Gastrocnemius medialis (tissue), 4 donors: Measurements from ENCODE around the gene AK2. TPM values are rescaled to one million over a fixed set of nuclear protein-coding genes. Genes with fewer than 3 reads are reported as not detected.

Source experiments
- ATAC-seq, 2 donors: fragments of 150-250 bp; one replicate each; pipeline ENCODE4 v1.9.1; 2016
- DNase-seq, 2 donors: peaks; one replicate each; pipeline ENCODE4 v3.0.0-alpha.2; 2019
- H3K27ac ChIP-seq, 4 donors: fragments of 200-600 bp; sonication (generic); 1 replicate in 1 of 4; 2 replicates in 3 of 4; pipeline ENCODE4 v1.5.1; 2016 to 2018; ENCODE audit warnings: mild to moderate bottlenecking in 2 of 4, moderate library complexity in 1 of 4
- H3K27me3 ChIP-seq, 3 donors: fragments of 200-600 bp; sonication (generic) in 2 of 3; 1 replicate in 1 of 3; 2 replicates in 2 of 3; pipeline versions ENCODE4 v1.5.1 to v1.6.0; 2016 to 2019; ENCODE audit warnings: mild to moderate bottlenecking in 1 of 3, moderate library complexity in 1 of 3
- H3K36me3 ChIP-seq, 2 donors: fragments of 200-600 bp; sonication (generic) in 1 of 2; one replicate each; pipeline ENCODE4 v1.5.1; 2017 to 2018
- H3K4me1 ChIP-seq, 2 donors: fragments of 200-600 bp; sonication (generic) in 1 of 2; one replicate each; pipeline ENCODE4 v1.5.1; 2016 to 2017; ENCODE audit warnings: mild to moderate bottlenecking in 2 of 2
- H3K4me3 ChIP-seq, 4 donors: fragments of 200-600 bp; sonication (generic) in 3 of 4; 1 replicate in 1 of 4; 2 replicates in 3 of 4; pipeline ENCODE4 v1.5.1; 2016 to 2019; ENCODE audit warnings: mild to moderate bottlenecking in 2 of 4
- H3K9me3 ChIP-seq, 3 donors: fragments of 200-600 bp; sonication (generic) in 2 of 3; 1 replicate in 1 of 3; 2 replicates in 2 of 3; pipeline ENCODE4 v1.5.1; 2016 to 2019
- CTCF ChIP-seq, 5 experiments: fragments of 450-650 bp in 3 of 5; fragments of 200-600 bp in 2 of 5; sonication (generic) in 2 of 5; IDR thresholded peaks in 4 of 5; conservative IDR thresholded peaks in 1 of 5; 1 replicate in 4 of 5; 2 replicates in 1 of 5; pipeline ENCODE4 v1.5.1; 2016 to 2019; ENCODE audit warnings: antibody characterized with exemption in 5 of 5, mild to moderate bottlenecking in 3 of 5, moderate library complexity in 3 of 5
- POLR2A ChIP-seq, 2 donors: fragments of 450-650 bp; IDR thresholded peaks; one replicate each; pipeline ENCODE4 v1.6.1; 2017; ENCODE audit warnings: antibody characterized with exemption in 2 of 2, mild to moderate bottlenecking in 2 of 2, moderate library complexity in 2 of 2
- in situ Hi-C, 4 donors: fragments of 200-750 bp; cut with MboI; loops; one replicate each; pipeline versions ENCODE4 v1.15.0 to v1.8.0; 2017; ENCODE audit warnings: low sequenced_read_pairs in 4 of 4
- intact Hi-C: fragments of 100-400 bp; cut with DNase I; formaldehyde crosslinking; loops from one replicate; pipeline ENCODE4 v1.15.1; 2023; ENCODE audit warnings: low total_unique reads
- total RNA-seq, 4 donors: library from RNA; depleted of rRNA; stranded (reverse); fragments of >200 nt; gene quantifications; one replicate each; pipeline versions ENCODE4 v1.1.0 to v1.2.3, GENCODE V29; 2016

The AK2 gene
- total RNA-seq, 4 donors from 2014 or later: 125 to 261 (median 152) TPM

GRCh38 chr1:33002006-33002405 lies 34.7 kb downstream of the AK2 start:
- no peak overlapping the region for H3K4me3 ChIP-seq
- DNase-seq: no peak
- intact Hi-C loops (no loop called here), in situ Hi-C loops (loop anchor here in 1 of 4 donors (10.0 kb wide), 1 partner anchor 67 kb away; no protein-coding TSS in a partner anchor)
- TF ChIP-seq POLR2A (IDR thresholded peaks at IDR 0.05) (no peak), CTCF (IDR thresholded peaks at IDR 0.05 in 4 of 5, conservative IDR thresholded peaks at IDR 0.05 in 1 of 5) (no peak)
- ATAC-seq: no peak
- H3K36me3 ChIP-seq: peaks cover 0 to 5% of the 10 kb centered on the region in 2 donors
- peaks cover 26 to 38% of the 10 kb centered on the region in 2 donors for H3K4me1 ChIP-seq
- no peaks in the 10 kb centered on the region for H3K9me3 ChIP-seq
- no peak overlapping the region for H3K27ac ChIP-seq
- no peaks in the 10 kb centered on the region for H3K27me3 ChIP-seq

- TF ChIP-seq POLR2A (IDR thresholded peaks at IDR 0.05): no peak
- intact Hi-C loops: no loop called here
- peaks cover 24 to 33% of the 10 kb centered on the region in 2 donors for H3K4me1 ChIP-seq
Observed at GRCh38 chr1:33001282-33001681, 35.4 kb downstream of the AK2 start.

GRCh38 chr1:33000427-33001026 lies 36.2 kb downstream of the AK2 start:
- in situ Hi-C loops (loop anchor here in 1 of 4 donors (10.0 kb wide), 1 partner anchor 66 kb away; no protein-coding TSS in a partner anchor), intact Hi-C loops (no loop called here)
- Histone ChIP-seq H3K9me3 (no peaks in the 10 kb centered on the region), H3K27ac (no peak overlapping the region), H3K36me3 (no peaks in the 10 kb centered on the region), H3K4me3 (no peak overlapping the region), H3K4me1 (peaks cover 24 to 30% of the 10 kb centered on the region in 2 donors), H3K27me3 (no peaks in the 10 kb centered on the region)
- no peak for TF ChIP-seq CTCF (IDR thresholded peaks at IDR 0.05 in 4 of 5, conservative IDR thresholded peaks at IDR 0.05 in 1 of 5)
- no peak for TF ChIP-seq POLR2A (IDR thresholded peaks at IDR 0.05)
- ATAC-seq (no peak), DNase-seq (no peak)

More at GRCh38 chr1:33001282-33001681, 35.4 kb downstream of the AK2 start:
- Histone ChIP-seq H3K9me3 (no peaks in the 10 kb centered on the region), H3K4me3 (no peak overlapping the region), H3K27me3 (no peaks in the 10 kb centered on the region), H3K36me3 (peaks cover 0 to 3% of the 10 kb centered on the region in 2 donors), H3K27ac (no peak overlapping the region)
- in situ Hi-C loops: loop anchor here in 1 of 4 donors (10.0 kb wide), 1 partner anchor 66 kb away; no protein-coding TSS in a partner anchor
- no peak for DNase-seq
- no peak for ATAC-seq

GRCh38 chr1:32998997-32999396 lies 37.7 kb downstream of the AK2 start:
- Histone ChIP-seq H3K36me3 (no peaks in the 10 kb centered on the region), H3K9me3 (no peaks in the 10 kb centered on the region), H3K4me1 (peaks cover 24 to 28% of the 10 kb centered on the region in 2 donors), H3K27ac (peak overlapping the region in 1 of 4 donors; percentile 23), H3K27me3 (no peaks in the 10 kb centered on the region), H3K4me3 (no peak overlapping the region)
- DNase-seq (no peak), ATAC-seq (no peak)
- intact Hi-C loops: no loop called here
- in situ Hi-C loops: no loop called here
- no peak for TF ChIP-seq CTCF (IDR thresholded peaks at IDR 0.05 in 4 of 5, conservative IDR thresholded peaks at IDR 0.05 in 1 of 5)

GRCh38 chr1:32998064-32998463 lies 38.6 kb downstream of the AK2 start:
- H3K36me3 ChIP-seq: no peaks in the 10 kb centered on the region
- no peak overlapping the region for H3K4me3 ChIP-seq
- in situ Hi-C loops: no loop called here
- H3K4me1 ChIP-seq: peaks cover 24 to 33% of the 10 kb centered on the region in 2 donors
- H3K27me3 ChIP-seq: no peaks in the 10 kb centered on the region
- no peaks in the 10 kb centered on the region for H3K9me3 ChIP-seq
- no peak for ATAC-seq
- intact Hi-C loops: no loop called here
- DNase-seq: no peak
- no peak for TF ChIP-seq CTCF (IDR thresholded peaks at IDR 0.05 in 4 of 5, conservative IDR thresholded peaks at IDR 0.05 in 1 of 5)
- no peak for TF ChIP-seq POLR2A (IDR thresholded peaks at IDR 0.05)
- H3K27ac ChIP-seq: peak overlapping the region in 1 of 4 donors; percentile 18
